Retinal pigment epithelial cell (primary cell): ENCODE results near the gene ELOVL2.
"Not testable (repeated sequence)": the region's sequence is repeated elsewhere in the genome, so short reads cannot be mapped to it uniquely, and the experiment has no call there.

Experiments
- DNase-seq: peaks from one replicate; pipeline ENCODE4 v3.0.0-alpha.2; 2010; ENCODE audit warnings: low read depth
- H3K4me3 ChIP-seq: 2 replicates; pipeline ENCODE4 v1.5.1; 2011; ENCODE audit warnings: mild to moderate bottlenecking, low read length, control low read depth, moderate library complexity
- TF ChIP-seq, protein P1 (sequence below): conservative IDR thresholded peaks from 2 replicates; pipeline ENCODE4 v1.5.1; 2011; ENCODE audit warnings: low read depth, low read length, control low read depth, inconsistent platforms

Gene ELOVL2

GRCh38 chr6:11043961-11044711, at the start of gene ELOVL2:
TSS of gene ELOVL2 (minus strand) at chr6:11044305. CDS start at chr6:11044230, 75 bp downstream.
- peak within 1 kb of the TSS; percentile 57 for H3K4me3 ChIP-seq
- no peak for DNase-seq
- TF ChIP-seq, protein P1, sequence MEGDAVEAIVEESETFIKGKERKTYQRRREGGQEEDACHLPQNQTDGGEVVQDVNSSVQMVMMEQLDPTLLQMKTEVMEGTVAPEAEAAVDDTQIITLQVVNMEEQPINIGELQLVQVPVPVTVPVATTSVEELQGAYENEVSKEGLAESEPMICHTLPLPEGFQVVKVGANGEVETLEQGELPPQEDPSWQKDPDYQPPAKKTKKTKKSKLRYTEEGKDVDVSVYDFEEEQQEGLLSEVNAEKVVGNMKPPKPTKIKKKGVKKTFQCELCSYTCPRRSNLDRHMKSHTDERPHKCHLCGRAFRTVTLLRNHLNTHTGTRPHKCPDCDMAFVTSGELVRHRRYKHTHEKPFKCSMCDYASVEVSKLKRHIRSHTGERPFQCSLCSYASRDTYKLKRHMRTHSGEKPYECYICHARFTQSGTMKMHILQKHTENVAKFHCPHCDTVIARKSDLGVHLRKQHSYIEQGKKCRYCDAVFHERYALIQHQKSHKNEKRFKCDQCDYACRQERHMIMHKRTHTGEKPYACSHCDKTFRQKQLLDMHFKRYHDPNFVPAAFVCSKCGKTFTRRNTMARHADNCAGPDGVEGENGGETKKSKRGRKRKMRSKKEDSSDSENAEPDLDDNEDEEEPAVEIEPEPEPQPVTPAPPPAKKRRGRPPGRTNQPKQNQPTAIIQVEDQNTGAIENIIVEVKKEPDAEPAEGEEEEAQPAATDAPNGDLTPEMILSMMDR = peak; percentile 61

DNA sequence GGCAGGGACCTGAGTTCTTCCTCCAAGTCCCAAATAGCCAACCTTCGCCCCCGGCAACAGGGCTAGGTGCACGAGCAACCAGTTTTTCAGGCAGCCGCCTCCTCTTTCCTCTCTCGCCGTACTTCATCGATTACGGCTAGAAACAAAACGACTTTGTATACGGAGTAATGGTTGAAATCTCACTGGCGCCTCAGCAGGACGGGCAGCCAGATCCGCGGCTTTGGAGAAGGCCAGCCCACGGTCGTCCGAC, 49.2 kb upstream of the ELOVL2 start:
- no peak for DNase-seq
- H3K4me3 ChIP-seq = peak overlapping the region; percentile 93
- TF ChIP-seq, protein P1 = no peak

DNA sequence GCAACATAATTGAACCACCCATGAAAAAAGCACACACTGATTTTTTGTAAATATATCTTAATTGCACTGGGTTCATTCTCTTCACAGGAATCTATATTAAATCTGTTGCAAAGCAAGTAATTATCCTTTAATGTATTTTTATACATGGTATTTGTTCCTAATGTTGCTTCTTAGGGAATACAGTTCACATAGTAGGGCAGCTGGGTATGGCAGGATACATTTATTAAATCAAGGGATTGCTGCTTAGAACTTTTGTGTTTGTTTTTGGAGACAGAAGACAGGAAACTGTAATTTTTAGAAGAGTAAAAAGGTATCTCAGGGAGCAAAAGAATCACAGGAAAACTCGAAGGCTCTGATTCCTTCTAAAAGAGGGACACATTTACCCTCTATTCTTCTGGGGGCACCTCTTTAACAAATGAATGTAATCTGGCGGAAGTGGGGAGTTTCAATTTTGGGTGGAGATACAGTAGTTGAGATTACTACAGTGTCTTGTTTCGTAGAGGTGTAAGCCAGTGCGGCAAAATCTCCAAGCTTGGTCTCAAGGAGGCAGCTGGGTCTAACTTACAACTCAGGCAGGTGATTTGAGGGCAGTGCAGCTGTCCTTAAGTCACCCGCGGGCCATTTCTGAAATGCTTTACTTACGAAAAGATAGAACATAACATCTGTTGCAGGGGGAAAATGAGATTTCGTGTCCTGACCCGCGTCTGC, 48.7 kb upstream of the ELOVL2 start:
- H3K4me3 ChIP-seq = peak overlapping the region; percentile 93
- no peak for DNase-seq
- TF ChIP-seq, protein P1 = no peak

- DNase-seq, H3K4me3 ChIP-seq: not testable (repeated sequence)
Measured at GRCh38 chr6:11091141-11091540, 47.0 kb upstream of the ELOVL2 start.

GRCh38 chr6:11089695-11090094, 45.6 kb upstream of the ELOVL2 start:
- H3K4me3 ChIP-seq = no peak overlapping the region
- DNase-seq = no peak
- TF ChIP-seq, protein P1 = no peak

- DNase-seq, H3K4me3 ChIP-seq: not testable (repeated sequence)
Measured at GRCh38 chr6:11087141-11087812, 43.2 kb upstream of the ELOVL2 start.

GRCh38 chr6:11085758-11086435, 41.8 kb upstream of the ELOVL2 start:
- no peak for DNase-seq

More at GRCh38 chr6:11085758-11086435, 41.8 kb upstream of the ELOVL2 start:
- TF ChIP-seq, protein P1 = no peak
- H3K4me3 ChIP-seq = no peak overlapping the region
